Measurements from ENCODE around the gene SLC2A4RG.
"Not testable (repeated sequence)": the region's sequence is repeated elsewhere in the genome, so short reads cannot be mapped to it uniquely, and the experiment has no call there.

SLC2A4RG gene

DNA sequence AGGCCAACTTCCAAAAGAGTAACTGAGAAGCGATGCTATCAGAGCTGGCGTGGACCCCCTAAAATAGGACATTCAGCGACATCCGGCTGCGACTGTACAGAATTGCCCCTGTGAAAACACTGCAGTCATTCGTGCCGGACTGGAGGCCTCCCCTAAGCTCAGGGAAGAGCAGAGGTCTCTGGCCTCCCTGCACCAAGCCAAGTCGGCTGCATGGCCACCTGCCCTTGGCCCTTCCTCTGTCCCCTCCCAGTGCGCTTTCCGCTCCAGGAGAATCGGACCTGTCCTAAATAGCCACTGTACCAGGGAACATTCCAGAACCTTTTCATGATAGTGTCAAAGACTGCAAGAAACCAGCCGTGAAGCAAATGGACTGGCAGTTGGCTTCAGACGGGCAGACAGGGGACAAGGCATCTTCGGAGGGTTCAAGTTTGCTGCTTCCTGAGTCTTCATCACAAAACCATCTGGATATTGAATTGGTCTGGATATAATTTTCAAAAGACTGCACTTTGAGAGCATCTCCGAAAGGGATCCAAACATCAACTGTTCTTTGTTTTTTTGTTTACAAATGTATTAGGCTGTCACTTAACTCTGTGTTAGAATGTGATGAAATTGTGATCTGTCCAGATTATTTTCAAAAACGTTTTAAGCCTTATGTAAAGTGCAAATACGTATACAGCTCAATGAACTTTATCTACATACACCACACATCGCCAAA, 16.5 kb downstream of the SLC2A4RG start:
- no peak for DNase-seq

DNA sequence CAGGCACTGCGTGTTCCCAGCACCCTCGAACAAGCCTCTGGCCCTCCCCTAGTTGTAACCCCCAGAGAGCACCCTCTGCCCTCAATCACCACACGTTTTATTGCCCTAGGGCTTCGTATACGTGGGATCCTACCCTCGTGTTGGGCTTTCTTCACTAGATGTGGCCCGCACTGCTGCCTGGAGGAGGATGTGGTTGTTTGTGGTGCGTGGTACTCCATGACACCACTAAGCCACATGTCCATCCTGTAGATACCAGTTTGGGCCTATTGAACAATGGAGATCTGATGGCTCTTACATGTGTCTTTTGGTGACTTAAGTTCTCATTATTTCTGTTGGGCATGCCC, 17.0 kb downstream of the SLC2A4RG start:
- DNase-seq, result no peak

- DNase-seq, result no peak
Measured at GRCh38 chr20:63758152-63758551, 18.6 kb downstream of the SLC2A4RG start.

- no peak for DNase-seq
Measured at GRCh38 chr20:63759377-63759901, 19.9 kb downstream of the SLC2A4RG start.

DNA sequence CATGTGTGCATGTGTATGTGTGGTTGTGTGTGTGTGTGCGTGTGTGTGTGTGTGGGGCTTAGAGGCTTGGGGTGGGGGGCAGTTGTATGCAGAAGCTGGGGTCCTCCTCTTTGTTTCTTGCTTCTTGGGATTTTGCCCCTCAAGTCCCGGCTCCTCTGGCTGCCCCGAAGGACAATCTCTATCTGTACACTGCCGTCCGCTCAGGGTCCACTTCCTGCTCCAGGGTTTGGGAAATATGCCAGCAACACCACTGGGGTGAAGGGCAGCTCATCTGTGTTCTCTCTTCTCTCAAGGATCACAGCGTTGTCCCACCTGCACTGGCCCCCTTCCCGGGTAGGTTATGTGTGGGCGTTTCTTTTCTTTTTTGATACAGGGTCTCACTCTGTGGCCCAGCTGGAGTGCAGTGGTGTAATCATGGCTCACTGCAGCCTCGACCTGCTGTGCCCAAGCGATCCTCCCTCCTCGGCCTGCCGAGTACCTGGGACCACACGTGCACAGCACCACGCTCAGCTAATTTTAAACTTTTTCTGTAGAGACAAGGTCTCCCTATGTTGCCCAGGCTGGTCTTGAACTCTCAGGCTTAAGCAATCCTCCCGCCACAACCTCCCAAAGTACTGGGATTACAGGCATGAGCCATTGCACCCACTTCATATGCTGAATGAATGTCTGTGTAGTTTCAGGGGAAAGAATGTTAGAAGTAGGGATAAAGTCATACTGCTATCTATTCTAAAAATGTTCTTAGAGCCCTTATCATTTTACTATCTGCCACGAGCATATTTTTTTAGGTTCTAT, 25.7 kb downstream of the SLC2A4RG start:
- DNase-seq, result no peak

DNA sequence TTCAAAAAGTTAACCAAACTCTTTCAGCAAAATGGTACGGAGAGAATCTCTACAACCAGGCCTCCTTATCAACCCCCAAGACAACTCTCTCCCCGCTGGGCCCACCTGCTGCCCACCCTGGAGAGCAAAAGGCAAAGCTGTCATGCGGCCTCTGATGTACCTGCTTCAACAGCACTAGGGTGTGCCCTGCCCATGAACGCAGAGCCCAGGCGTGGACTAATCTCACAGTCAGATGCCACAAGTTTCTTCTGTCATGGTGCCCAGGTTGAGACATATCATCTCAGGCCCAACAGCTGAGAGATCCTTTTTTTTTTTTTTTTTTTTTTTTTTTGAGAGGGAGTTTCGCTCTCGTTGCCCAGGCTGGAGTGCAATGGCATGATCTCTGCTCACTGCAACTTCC, 26.3 kb downstream of the SLC2A4RG start:
- DNase-seq, result no peak

DNA sequence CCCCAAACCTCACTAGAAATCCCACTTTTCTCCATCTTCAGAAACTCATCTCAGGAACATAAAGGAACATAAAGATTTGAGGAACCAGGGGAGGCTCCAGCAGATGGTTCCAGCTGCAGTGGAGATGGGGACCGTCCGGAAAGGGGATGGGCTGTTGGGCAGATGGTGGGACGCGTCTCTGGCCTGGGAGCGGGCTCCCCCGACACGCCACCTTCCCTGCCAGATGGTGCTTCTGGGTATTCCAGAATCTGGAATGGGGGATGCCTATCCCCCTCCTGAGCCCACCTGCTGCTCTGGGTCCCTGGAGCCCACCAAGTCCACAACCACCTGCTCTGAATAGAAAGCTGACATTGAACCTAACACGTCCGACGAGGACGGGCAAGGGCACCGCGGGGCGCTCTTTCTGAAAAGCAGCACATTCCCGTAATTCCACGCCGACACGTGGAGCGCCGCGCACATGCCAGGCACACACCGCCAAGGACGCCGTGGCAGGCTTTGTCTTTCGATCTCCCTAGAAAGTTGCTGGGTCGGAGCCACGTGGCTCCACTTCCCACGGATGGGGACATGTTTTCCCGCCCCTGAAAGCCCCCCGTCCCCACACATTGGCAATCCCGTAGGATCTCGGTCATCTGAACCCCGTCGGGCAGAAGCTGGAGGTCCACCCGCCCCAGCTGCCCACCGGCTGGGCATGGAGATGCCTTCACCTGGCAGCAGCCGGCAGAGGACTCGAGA, 27.3 kb downstream of the SLC2A4RG start:
- no peak for DNase-seq

DNA sequence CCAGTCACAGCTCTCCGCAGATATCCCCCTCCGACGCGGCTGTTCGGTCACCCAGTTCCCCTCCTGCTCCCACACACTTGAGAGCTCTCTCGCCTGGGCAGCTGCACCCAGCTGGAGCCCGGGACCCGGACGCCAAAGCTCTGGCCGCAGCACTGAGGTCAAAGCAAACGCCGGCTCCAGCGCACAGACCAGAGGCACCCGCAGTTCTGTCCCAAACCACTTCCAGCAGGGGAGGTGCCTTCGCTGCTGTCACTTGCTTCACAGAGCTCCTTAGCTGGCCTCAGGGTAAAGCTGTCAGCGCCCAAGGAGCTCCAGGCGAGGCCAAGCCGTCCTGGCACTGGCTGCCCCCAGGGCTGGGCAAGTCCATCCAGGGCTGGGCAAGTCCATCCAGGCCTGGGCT, 27.9 kb downstream of the SLC2A4RG start:
- DNase-seq, result no peak

DNA sequence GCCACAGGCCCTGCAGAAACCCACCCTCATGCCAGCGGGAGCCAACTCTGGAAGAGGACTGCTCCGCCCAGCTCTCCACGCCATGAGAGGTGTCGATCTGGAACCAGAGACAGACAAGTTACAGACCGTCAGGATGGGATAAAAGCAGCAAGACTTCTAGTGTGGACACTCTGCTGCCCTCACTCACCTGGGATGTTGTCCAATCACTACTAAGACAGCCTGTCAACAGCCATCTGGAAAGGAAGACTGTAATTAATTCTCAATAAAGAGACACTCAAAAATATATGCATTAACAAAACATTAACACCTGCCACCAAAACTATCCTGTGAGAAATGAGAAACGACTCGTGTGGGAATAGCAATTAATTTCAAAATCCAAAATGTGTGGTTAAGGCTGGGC, 28.3 kb downstream of the SLC2A4RG start:
- no peak for DNase-seq

DNA sequence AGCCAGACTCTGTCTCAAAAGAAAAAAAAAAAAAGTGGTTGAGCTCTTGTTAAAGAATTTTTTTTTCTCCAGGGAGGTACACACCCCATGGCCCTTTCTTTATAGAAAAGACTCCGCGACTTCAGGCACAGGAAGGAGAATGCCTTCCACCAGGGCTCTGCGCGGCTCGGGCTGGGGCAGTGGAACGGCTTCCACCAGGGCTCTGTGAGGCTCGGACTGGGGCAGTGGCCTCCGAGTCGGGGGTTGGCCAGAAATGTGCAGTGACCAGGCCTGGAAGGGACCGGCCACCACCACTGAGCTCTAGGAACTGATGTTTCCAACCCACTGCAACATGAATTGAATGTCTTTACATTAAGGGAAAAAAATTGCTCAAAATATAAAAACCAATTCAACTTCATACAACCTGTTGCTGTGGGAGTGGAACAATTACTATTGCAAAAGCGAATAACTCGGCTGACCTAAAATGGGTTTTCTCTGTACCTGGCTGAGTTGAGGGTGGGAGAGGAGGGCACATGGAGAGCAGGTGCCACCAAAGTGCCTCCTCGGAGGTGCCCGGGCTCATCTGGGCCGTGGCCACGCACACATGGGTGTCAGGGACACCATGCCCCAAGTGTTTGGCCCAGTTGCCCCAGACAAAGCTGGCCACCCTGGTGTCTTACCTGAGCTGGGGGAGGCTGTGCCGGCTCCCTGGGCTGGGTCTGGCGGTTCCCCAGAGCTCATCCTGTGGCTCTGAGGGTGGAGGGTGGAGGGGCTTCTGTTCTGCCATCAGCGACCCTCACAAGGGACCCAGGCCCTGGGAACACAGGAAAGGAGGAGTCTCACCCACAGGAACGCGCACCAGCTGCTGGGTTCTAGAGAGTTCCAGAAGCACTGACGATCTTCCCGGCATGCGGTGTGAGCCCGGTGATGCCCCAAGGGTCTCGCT, 29.3 kb downstream of the SLC2A4RG start:
- DNase-seq, result no peak

GRCh38 chr20:63769891-63770474, 30.4 kb downstream of the SLC2A4RG start:
- DNase-seq, result no peak

- DNase-seq, result no peak
Measured at GRCh38 chr20:63771046-63771707, 31.6 kb downstream of the SLC2A4RG start.

DNA sequence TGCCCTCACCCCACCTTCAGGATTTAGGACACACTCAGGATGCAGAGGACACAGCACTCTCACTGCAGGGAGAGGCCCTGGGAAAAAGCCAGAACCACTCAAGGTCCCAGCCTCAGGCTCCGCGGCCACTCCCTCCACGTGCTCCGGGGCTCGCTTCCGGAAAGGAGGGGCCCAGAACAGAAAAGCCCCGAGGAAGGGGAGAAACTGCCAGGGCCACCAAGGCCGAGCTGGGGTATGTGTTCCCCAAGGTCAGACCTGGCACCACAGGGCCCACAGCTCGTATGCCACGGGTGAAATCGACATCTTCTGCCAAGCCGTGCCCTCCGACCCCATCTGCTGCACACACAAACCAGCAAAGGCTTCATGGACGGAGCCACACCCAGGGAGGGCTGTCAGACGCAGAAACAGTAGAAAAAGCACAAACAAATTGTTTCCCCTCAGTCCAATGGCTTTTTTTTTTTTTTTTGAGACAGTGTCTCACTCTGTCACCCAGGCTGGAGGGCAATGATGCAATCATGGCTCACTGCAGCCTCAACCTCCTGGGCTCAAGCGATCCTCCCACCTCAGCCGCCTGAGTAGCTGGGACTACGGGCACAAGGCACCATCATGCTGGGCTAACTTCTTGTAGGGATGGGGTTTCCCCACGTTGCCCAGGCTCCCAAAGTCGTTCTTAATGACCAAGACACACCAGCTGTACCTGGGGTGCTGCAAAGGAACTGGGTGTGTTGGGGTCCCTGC, 33.4 kb downstream of the SLC2A4RG start:
- no peak for DNase-seq

DNA sequence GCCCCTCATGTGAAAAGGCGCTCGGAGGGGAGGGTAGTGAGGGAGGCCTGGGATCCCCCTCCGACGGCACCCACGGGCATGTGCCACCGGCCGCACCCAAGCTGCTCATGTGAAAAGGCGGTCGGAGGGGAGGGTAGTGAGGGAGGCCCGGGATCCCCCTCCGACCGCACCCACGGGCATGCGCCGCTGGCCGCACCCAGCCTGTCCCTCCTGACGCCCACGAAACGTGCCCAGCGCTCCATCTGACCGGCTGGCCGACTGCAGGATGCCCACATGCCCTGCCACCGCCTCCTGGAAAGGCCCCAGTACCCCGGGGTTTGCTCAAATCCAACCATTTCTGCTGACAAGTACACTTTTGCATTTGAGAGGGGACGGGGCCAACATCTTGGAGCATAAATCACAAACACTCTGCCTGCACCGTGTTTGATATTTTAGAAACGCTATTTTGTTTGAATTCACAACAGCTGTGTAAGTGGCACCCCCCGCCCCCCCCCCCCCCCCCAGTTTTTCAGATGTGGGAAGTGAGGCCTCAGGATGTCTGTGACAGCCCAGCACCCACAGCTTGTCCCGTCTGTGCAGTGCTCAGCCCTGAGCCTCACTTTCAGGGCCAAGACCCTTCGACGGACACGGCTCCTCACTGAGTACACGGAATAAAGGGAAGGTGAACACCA, 34.1 kb downstream of the SLC2A4RG start:
- no peak for DNase-seq

GRCh38 chr20:63774306-63774705, 34.7 kb downstream of the SLC2A4RG start:
- DNase-seq, result no peak

GRCh38 chr20:63775096-63775978, 35.8 kb downstream of the SLC2A4RG start:
- DNase-seq, result no peak

DNA sequence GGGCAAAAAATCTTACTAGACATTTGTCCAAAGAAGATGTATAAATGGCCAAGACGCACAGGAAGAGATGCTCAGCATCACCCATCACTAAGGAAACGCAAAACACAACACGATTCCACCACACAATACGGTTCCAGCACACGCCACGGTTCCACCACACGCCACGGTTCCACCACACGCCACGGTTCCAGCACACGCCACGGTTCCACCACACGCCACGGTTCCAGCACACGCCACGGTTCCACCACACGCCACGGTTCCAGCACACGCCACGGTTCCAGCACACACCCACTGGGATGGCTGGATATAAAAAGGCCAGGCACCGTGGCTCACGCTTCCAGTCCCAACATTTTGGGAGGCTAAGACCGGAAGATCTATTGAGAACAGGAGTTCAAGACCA, 37.3 kb downstream of the SLC2A4RG start:
- not testable (repeated sequence) for DNase-seq

GRCh38 chr20:63777614-63778013, 38.0 kb downstream of the SLC2A4RG start:
- no peak for DNase-seq

All from NCI-H1092 treated with DMSO at 0.1 percent for 48 hours (cell line).